Germinal center (tissue), 1 donor: ENCODE measurements around the gene SERPING1.

Experiments
- DNase-seq: peaks from one replicate; pipeline ENCODE4 v3.0.0; 2012; ENCODE audit warnings: mixed read lengths, low spot score

The SERPING1 gene

GRCh38 chr11:57652662-57653061 is 55.2 kb downstream of the SERPING1 start:
- no peak for DNase-seq

GRCh38 chr11:57653163-57653562 is 55.7 kb downstream of the SERPING1 start:
- DNase-seq, result no peak

DNA sequence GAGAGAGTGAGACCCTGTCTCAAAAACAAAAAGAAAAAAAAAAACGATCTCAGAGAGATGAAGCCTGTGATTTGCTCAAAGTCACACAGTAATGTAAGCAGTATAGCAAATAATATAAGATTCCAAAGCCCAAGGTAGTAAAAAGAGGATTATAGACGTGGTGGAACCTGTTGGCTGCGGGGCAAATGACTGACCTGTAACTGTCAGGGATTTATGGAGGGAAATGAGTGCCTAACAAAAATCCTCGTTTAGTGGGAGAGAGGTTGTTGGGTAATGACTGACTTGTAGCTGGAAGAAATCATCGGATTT is 59.4 kb downstream of the SERPING1 start:
- no peak for DNase-seq

DNA sequence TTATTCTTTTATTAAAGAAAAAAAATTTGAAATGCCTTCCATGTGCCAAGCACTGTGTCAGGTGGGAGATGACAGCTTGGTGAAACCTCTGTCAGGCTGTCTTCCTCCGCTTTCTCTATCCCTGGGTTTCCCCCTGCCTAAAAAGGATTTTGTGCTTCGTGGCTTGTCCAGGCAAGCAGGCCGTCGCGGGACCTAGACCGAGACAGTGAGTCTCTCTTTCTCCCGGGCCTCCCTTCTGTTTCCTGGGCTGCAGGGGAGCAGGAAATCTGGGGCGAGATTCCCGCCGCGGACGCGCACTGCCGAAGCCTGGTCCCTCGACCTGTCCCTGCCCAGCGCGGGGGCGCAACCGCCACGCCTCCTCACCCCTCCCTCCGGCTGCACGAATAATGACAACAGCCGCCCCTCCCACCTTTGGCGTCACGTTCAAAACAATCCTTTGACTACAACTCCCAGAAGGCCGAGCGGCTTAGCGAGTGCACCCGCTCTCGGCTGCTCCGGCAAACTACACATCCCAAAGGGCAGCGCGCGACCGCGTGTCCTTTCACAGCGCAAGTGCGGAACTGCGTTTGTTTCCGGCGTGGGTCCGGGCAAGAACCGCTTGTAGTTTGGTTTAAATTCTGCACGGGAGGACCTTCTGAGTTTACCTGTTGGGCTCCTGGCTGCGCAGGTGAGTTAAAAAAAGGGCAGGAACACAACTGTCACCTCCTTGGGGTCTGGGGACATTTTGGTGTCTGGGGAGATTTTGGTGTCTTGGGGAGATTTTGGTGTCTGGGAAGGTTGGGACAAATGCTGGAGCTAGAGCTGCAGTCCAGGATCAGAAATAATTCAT is 59.9 kb downstream of the SERPING1 start, which contains the start of gene CLP1:
Gene CLP1, plus strand, starts transcription at position 569 of the 829 bp plus-strand sequence. CDS start 1,715 bp downstream, outside the sequence.
- DNase-seq, result peak; percentile 96

DNA sequence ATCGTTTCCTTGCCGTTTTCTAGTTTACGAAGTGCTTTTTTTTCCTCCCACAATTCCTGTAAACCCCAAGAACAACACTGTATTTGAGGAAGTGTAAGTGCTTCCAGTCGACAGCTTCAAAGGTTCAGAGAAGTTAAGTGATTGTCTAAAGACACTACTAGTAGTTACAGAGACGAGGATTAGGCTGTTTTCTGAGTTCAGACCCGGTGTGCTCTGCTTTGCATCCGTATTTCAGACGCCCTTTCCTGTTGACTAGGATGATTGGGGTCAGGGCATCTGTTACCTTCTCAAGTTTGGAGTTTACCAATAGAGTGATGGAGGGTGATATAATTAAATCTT is 60.5 kb downstream of the SERPING1 start:
- no peak for DNase-seq

- no peak for DNase-seq
Measured at GRCh38 chr11:57659669-57660068, 62.2 kb downstream of the SERPING1 start.

DNA sequence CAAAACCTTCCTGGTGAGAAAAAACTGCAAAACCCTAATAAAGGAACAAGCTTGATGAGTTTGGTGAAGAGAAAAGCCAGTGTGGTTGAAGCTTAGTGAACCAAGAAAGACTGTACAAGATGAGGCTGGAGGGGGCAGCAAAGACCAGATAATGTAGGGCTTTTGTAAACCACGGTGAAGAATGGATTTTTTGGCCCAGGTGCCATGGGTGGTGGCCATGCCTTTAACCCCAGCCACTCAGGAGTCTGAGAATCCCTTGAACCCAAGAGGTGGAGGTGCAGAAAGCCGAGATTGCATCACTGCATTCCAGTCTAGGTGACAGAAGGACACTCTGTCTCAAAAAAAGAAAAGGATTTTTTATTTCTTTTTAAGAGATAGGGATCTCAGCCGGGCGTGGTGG is 65.4 kb downstream of the SERPING1 start:
- no peak for DNase-seq

DNA sequence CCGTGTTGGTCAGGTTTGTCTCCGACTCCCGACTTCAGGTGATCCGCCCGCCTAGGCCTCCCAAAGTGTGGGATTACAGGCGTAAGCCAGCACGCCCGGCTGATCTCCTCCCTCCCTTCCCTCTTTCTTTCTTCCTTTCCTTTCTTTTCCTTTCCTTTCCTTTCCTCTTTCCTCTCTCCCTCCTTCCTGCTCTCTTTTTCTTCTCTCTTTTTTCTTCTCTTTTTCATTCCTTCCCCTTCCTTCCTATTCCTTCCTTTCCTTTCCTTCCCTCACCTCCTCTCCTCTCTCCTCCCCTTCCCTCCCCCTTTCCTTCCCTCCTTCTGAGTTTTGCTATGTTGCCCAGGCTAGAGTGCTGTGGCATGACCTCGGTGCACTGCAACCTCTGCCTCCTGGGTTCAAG is 66.5 kb downstream of the SERPING1 start:
- DNase-seq, result no peak
